Activated T-cell treated with anti-CD3 and anti-CD28 coated beads for 1 hour (primary cell): ENCODE measurements around the gene ZG16.
"Not testable (repeated sequence)": the region's sequence is repeated elsewhere in the genome, so short reads cannot be mapped to it uniquely, and the experiment has no call there.

ENCODE experiments used
- DNase-seq: peaks from one replicate; pipeline ENCODE4 v3.0.0-alpha.2; 2020; ENCODE audit warnings: low read depth

Gene ZG16

GRCh38 chr16:29748760-29749149, 29.3 kb upstream of the ZG16 start:
- not testable (repeated sequence) for DNase-seq

- no peak for DNase-seq
Measured at GRCh38 chr16:29753516-29753915, 24.5 kb upstream of the ZG16 start.

- no peak for DNase-seq
Measured at GRCh38 chr16:29756654-29757053, 21.4 kb upstream of the ZG16 start.

- not testable (repeated sequence) for DNase-seq
Measured at GRCh38 chr16:29757086-29757485, 21.0 kb upstream of the ZG16 start.

GRCh38 chr16:29757950-29758466, 20.0 kb upstream of the ZG16 start:
- no peak for DNase-seq

- no peak for DNase-seq
Measured at GRCh38 chr16:29760567-29761279, 17.3 kb upstream of the ZG16 start.

- DNase-seq: not testable (repeated sequence)
Measured at GRCh38 chr16:29761280-29761651, 16.8 kb upstream of the ZG16 start.

GRCh38 chr16:29761882-29762281, 16.2 kb upstream of the ZG16 start:
- no peak for DNase-seq

GRCh38 chr16:29763326-29763725, 14.7 kb upstream of the ZG16 start:
- DNase-seq: no peak

GRCh38 chr16:29765167-29766032, 12.7 kb upstream of the ZG16 start:
- DNase-seq: no peak

GRCh38 chr16:29766571-29766970, 11.5 kb upstream of the ZG16 start:
- no peak for DNase-seq

- DNase-seq: no peak
Measured at GRCh38 chr16:29767062-29767461, 11.0 kb upstream of the ZG16 start.

GRCh38 chr16:29769507-29769906, 8.5 kb upstream of the ZG16 start:
- no peak for DNase-seq

GRCh38 chr16:29770250-29770929, 7.7 kb upstream of the ZG16 start:
- no peak for DNase-seq

- DNase-seq: not testable (repeated sequence)
Measured at GRCh38 chr16:29772330-29772729, 5.7 kb upstream of the ZG16 start.

GRCh38 chr16:29774730-29775129, 3.3 kb upstream of the ZG16 start:
- no peak for DNase-seq

- no peak for DNase-seq
Measured at GRCh38 chr16:29775742-29776408, 2.2 kb upstream of the ZG16 start.

GRCh38 chr16:29779474-29779873, 1.4 kb downstream of the ZG16 start:
- no peak for DNase-seq

GRCh38 chr16:29783094-29783953, 5.3 kb downstream of the ZG16 start:
- DNase-seq: not testable (repeated sequence)

- DNase-seq: no peak
Measured at GRCh38 chr16:29784157-29784556, 6.1 kb downstream of the ZG16 start.

- DNase-seq: peak; percentile 65
Measured at GRCh38 chr16:29784901-29785500, 6.9 kb downstream of the ZG16 start.
